ENCODE measurements around the gene FUBP1. TPM values are rescaled to one million over a fixed set of nuclear protein-coding genes. Genes with fewer than 3 reads are reported as not detected.

Gene FUBP1
- polyA plus RNA-seq, 3 donors = 16.5 to 47.3 (median 16.5) TPM

DNA sequence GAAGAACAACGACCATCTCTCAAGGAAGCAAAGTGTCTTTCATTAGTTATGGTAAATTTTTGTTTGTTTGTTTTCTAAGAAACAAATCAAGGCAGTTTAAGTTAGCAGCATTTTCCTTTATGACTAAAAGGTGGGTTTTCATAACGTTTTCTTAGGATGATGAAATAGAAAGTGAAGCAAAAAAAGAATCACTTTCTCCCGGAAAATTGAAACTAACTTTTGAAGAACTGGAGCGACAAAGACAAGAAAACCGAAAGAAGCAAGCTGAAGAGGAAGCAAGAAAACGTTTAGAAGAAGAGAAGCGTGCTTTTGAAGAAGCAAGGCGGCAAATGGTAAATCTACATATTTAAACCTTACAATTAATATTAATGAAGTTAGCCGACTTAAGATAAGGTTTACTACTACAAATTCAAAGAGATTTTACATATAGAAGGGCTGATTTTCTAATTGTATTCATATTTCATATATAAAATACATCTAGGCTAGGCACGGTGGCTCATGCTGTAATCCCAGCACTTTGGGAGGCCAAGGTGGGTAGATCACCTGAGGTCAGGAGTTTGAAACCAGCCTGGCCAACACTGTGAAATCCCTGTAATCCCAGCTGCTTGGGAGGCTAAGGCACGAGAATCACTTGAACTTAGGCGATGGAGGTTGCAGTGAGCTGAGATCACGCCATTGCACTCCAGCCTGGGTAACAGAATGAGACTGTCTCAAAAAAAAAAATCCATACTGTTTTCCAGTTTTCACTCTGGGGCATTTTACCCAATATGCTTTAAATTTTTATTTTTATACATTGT, 52.1 kb downstream of the FUBP1 start:
- H3K4me2 ChIP-seq (replicated peaks; ENCODE audit: extremely low read depth, low read length, poor library complexity, severe bottlenecking) = peak overlapping the region; percentile 85
- peaks cover 0 to 1% (median 0%) of the 10 kb centered on the region in 3 donors for H3K27me3 Mint-ChIP-seq (ENCODE audit: low read depth in 3 of 3)
- no CpG with 5 or more reads among the region's 13 CpGs for WGBS (ENCODE audit: insufficient coverage)
- H2AFZ ChIP-seq (ENCODE audit: insufficient read depth, low read depth, low read length, poor library complexity, severe bottlenecking) = peak overlapping the region; percentile 76
- peaks cover 0 to 10% of the 10 kb centered on the region in 2 donors for H3K36me3 ChIP-seq (replicated peaks in 1 of 2; ENCODE audit: control insufficient read depth in 1 of 2, insufficient read depth in 2 of 2, low read length in 2 of 2)
- H3K9me3 ChIP-seq (replicated peaks in 1 of 2; ENCODE audit: control insufficient read depth in 1 of 2, insufficient read depth in 1 of 2, low read length in 2 of 2) = no peaks in the 10 kb centered on the region
- H3K4me3 Mint-ChIP-seq = peak overlapping the region; percentile 79 to 90
- no peak for TF ChIP-seq CTCF (IDR thresholded peaks at IDR 0.05)
- peaks cover 20% of the 10 kb centered on the region for H3K4me1 Mint-ChIP-seq
- peaks cover 11 to 17% of the 10 kb centered on the region in 2 donors for H3K36me3 Mint-ChIP-seq
- peaks cover 12% of the 10 kb centered on the region for H3K79me2 ChIP-seq (ENCODE audit: insufficient read depth, low read length)
- peak overlapping the region; percentile 79 to 89 (median 87) for H3K27ac Mint-ChIP-seq
- peaks cover 11 to 15% of the 10 kb centered on the region in 2 donors for H3K4me1 ChIP-seq (ENCODE audit: control insufficient read depth in 1 of 2, insufficient read depth in 2 of 2, low read length in 2 of 2)
- H4K20me1 ChIP-seq (ENCODE audit: insufficient read depth, low read length) = no peaks in the 10 kb centered on the region
- H3K9me3 Mint-ChIP-seq = no peaks in the 10 kb centered on the region
- intact Hi-C loops (cut with micrococcal nuclease) = no loop called here
- H3K9ac ChIP-seq (ENCODE audit: insufficient read depth, low read length, poor library complexity, severe bottlenecking) = peak overlapping the region; percentile 62
- H3K27me3 ChIP-seq (ENCODE audit: control insufficient read depth in 2 of 2, insufficient read depth in 2 of 2, low read length in 2 of 2) = no peaks in the 10 kb centered on the region
- peak overlapping the region; percentile 58 to 96 (median 78) for H3K4me3 ChIP-seq (replicated peaks in 1 of 3; ENCODE audit: low read depth in 2 of 3, low read length in 3 of 3)
- H3K27ac ChIP-seq (ENCODE audit: low read depth in 1 of 2, low read length in 2 of 2) = peak overlapping the region; percentile 49 to 82
- DNase-seq = peak; percentile 29 to 61 (median 53)

DNA sequence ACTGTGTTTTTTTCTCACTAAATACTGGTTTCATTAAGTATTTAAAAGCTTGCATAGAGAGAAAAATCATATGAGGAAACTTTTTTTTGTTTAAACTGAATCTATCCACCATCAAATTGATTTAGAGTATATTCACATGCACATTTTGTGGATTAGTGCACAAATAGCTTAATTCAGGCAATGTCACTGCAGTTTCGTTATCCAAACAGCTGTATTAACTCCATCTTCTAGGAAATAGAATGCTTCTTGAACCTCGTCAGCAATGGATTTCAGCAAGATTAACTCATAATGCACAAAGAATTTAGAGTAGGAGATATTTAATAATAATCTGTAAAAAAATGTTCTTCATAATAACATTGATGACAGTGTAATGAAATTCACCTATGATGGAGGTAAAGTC, 52.9 kb downstream of the FUBP1 start:
- peak overlapping the region; percentile 58 to 96 (median 78) for H3K4me3 ChIP-seq (replicated peaks in 1 of 3; ENCODE audit: low read depth in 2 of 3, low read length in 3 of 3)
- peaks cover 11 to 15% of the 10 kb centered on the region in 2 donors for H3K4me1 ChIP-seq (ENCODE audit: control insufficient read depth in 1 of 2, insufficient read depth in 2 of 2, low read length in 2 of 2)
- H3K9me3 ChIP-seq (replicated peaks in 1 of 2; ENCODE audit: control insufficient read depth in 1 of 2, insufficient read depth in 1 of 2, low read length in 2 of 2) = no peaks in the 10 kb centered on the region
- peaks cover 0 to 10% of the 10 kb centered on the region in 2 donors for H3K36me3 ChIP-seq (replicated peaks in 1 of 2; ENCODE audit: control insufficient read depth in 1 of 2, insufficient read depth in 2 of 2, low read length in 2 of 2)
- H4K20me1 ChIP-seq (ENCODE audit: insufficient read depth, low read length) = no peaks in the 10 kb centered on the region
- H3K9ac ChIP-seq (ENCODE audit: insufficient read depth, low read length, poor library complexity, severe bottlenecking) = peak overlapping the region; percentile 62
- 83% methylated on average over 1 of the region's 2 CpGs for WGBS (ENCODE audit: insufficient coverage)
- peak overlapping the region; percentile 76 for H2AFZ ChIP-seq (ENCODE audit: insufficient read depth, low read depth, low read length, poor library complexity, severe bottlenecking)
- no peaks in the 10 kb centered on the region for H3K27me3 ChIP-seq (ENCODE audit: control insufficient read depth in 2 of 2, insufficient read depth in 2 of 2, low read length in 2 of 2)
- TF ChIP-seq CTCF (IDR thresholded peaks at IDR 0.05) = no peak
- intact Hi-C loops (cut with micrococcal nuclease) = no loop called here
- DNase-seq = no peak
- H3K4me3 Mint-ChIP-seq = peak overlapping the region; percentile 79 to 90
- no peaks in the 10 kb centered on the region for H3K9me3 Mint-ChIP-seq
- H3K27ac ChIP-seq (ENCODE audit: low read depth in 1 of 2, low read length in 2 of 2) = peak overlapping the region in 1 of 2 donors; percentile 82
- H3K27me3 Mint-ChIP-seq (ENCODE audit: low read depth in 3 of 3) = peaks cover 0 to 1% (median 0%) of the 10 kb centered on the region in 3 donors
- H3K4me2 ChIP-seq (replicated peaks; ENCODE audit: extremely low read depth, low read length, poor library complexity, severe bottlenecking) = peak overlapping the region; percentile 85
- peaks cover 22% of the 10 kb centered on the region for H3K4me1 Mint-ChIP-seq
- H3K27ac Mint-ChIP-seq = peak overlapping the region in 6 of 7 donors; percentile 79 to 88 (median 86)
- H3K79me2 ChIP-seq (ENCODE audit: insufficient read depth, low read length) = peaks cover 12% of the 10 kb centered on the region
- H3K36me3 Mint-ChIP-seq = peaks cover 11 to 14% of the 10 kb centered on the region in 2 donors
